HG02678 (cell line): ENCODE data around the gene KRTAP4-9.
"Not testable (repeated sequence)": the region's sequence is repeated elsewhere in the genome, so short reads cannot be mapped to it uniquely, and the experiment has no call there.

Experiments
- ATAC-seq: cut with Tn5 transposase; IDR thresholded peaks from one replicate; pipeline ENCODE4 v1.9.1; 2021; ENCODE audit warnings: mild to moderate bottlenecking, moderate library complexity; ENCODE audit not compliant: unreplicated experiment

Gene KRTAP4-9

DNA sequence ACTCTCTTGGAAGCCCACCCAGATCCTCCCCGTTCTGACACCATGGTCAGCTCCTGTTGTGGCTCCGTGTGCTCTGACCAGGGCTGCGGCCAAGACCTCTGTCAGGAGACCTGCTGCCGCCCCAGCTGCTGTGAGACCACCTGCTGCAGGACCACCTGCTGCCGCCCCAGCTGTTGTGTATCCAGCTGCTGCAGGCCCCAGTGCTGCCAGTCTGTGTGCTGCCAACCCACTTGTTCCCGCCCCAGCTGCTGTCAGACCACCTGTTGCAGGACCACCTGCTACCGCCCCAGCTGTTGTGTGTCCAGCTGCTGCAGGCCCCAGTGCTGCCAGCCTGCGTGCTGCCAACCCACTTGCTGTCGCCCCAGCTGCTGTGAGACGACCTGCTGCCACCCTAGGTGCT is at the start of gene KRTAP4-9:
Gene KRTAP4-9, plus strand, starts transcription at position 43 of the 400 bp plus-strand sequence. Its CDS starts 0 bp downstream, at position 43.
- ATAC-seq = not testable (repeated sequence)

DNA sequence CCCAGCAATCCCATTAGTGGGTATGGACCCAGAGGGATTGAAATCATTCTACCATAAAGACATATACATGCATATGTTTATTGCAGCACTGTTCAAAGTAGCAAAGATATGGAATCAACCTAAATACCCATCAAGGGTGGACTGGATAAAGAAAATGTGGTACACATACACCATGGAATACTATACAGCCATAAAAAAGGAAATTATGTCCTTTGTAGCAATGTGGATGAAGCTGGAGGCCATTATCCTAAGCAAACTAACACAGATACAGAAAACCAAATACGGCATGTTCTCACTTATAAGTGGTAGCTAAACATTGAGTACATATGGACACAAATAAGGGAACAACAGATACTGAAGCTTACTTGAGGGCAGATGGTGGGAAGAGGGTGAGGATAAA is 47.6 kb upstream of the KRTAP4-9 start:
- ATAC-seq = no peak

DNA sequence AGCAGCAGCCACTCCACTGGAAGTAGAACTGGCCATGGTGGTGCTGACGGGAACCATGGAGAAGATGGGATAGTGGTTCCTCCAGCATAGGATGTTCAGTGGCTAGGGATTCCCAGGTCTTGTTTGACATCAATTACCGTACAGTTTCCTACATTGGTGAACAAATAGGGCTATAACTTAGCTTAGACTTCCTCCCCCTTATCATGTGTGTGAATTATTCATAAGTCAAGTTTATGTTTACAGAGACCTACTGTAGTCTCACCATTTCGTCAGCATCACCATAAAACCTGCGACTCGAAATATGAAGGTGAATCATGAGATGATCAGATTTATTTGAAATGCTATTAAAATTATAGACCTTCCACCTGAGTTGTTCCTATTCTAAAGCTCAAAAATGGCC is 46.4 kb upstream of the KRTAP4-9 start:
- ATAC-seq = no peak

DNA sequence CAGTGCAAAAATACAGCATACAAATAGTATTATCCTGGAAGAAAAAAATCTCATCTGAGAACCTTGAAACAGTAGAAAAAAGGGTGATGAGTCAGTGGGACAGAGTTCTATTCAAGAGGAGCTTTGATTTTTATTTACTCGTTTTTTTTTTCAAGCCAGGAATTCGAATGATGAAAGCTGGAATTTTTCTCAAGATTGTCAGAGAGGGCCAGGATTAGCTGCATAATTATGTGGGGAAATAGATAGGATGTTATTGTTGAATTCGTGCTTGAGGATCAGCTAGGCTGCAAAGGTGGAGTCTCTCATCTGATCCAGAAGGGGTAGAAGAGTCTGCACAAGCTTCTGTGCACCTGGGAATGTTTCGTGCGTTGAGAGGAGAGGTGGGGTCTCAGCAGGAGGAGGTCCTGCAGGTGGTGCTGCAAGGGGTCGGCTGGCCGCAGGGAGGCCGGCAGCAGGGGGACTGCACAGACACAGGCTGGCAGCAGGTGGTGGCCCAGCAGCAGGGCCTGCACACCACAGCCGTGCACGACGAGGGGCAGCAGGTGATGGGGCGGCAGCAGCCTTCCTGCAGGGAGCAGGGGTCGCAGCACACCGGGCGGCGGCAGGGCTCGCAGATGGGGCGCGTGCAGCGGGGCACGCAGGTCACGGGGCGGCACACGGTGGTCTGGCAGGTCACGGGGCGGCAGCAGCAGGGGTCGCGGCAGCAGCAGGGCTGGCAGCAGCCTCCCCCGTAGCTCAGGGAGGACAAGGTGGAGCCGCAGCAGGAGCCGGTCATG is 45.7 kb upstream of the KRTAP4-9 start:
- ATAC-seq = not testable (repeated sequence)

DNA sequence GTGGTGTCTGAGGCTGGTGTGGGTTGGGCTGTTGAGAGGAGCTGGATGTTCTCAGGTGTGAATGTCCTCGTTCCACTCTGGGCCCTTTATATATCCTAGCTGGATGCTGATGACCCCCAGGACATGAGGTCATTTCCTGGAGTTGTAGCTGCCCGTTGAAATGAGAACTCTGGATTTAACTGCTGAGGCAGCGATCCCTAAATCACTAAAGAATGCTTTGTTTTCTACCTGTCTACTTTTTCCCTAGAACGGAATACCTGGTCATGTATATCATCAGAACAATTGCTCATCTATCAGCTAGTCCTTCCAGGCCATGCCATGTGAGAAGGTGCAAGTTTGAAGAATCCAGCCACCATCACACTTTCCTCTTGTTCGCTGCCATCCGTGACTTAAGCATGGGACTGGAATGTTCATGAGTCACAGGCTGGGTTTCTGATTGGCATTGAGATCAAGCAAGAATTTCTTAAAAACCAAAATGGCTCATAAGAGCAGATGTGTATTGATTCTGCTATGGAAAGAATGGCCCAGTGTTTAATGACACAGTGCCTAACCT is 45.1 kb upstream of the KRTAP4-9 start, which contains the start of gene KRTAP2-3:
Gene KRTAP2-3, minus strand, starts transcription at position 63 of the 553 bp plus-strand sequence. CDS start 64 bp downstream, outside the sequence.
- ATAC-seq = no peak

DNA sequence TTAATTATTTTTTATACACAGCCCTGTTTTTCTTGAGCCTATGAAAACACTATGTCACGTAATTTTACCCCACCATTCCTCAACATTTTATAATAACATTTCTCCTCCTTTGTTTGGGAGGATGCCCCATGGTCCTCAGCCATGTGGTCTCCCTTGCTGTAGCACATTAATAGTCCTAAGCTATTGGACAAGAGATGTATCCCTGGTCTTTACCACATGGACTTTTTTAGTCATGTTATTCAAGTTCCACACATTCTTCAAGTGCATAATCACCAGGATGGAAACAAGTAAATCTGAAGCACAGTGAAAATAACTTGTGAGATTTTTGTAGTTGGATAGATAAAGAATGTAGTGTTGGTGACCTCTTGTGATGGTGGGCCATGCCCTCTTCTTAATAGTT is 43.2 kb upstream of the KRTAP4-9 start:
- no peak for ATAC-seq

DNA sequence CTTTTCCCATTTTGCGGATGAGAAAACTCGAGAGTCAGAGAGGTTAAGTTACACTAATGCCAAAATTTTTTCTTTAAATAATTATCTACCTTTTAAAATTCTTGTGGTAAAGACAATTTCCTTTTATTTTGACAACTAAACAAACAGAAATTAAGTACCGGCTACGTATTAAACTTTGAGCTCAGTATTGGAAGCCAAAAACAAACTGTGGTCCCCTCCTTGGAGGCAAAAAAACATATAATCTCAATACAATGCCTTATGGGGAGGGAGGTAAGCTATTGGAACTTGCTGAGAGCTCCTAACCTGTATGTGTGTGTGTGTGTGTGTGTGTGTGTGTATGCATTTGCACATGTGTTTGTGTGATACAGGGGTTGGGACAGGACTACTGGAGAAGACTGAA is 41.7 kb upstream of the KRTAP4-9 start:
- ATAC-seq = no peak

DNA sequence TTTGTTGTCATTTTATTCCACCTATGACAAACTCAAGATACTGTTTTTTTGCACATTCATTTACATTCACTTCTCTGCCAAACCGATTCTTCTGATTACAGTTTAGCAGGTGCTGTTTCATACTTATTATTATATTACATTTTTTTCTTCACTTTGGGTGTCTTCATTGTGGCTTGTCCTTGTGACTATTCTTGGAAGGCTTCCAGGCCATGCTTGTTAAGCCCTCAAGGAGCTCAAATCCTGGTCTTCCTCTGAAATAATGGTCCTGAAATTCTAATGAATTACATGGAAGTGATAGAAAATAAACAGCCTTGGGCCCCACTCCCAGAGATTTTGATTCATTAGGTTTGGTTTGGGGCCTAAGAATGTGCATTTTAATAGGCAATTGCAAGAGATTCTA is 40.9 kb upstream of the KRTAP4-9 start:
- ATAC-seq = no peak

DNA sequence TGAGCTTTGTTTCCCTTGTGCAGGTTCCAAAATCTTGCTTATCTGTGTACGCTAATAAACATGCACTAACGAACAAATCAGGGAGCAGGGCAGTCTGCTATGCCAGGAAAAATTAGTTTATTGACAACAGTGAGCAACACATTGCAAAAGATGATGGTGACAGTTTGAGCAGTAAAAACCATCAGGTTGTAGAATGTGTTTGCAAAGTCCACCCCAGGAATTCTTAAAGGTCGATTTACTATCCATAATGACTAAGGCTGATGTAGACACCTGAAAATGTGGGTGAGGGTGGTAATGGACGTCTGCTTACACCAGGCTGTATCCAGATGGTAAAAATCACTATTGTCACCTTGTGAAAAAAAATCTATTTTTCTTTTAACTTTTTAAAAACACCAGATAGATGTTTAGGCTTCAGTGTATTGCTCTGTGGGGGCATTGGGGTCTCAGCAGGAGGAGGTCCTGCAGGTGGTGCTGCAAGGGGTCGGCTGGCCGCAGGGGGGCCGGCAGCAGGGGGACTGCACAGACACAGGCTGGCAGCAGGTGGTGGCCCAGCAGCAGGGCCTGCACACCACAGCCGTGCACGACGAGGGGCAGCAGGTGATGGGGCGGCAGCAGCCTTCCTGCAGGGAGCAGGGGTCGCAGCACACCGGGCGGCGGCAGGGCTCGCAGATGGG is 40.0 kb upstream of the KRTAP4-9 start:
- not testable (repeated sequence) for ATAC-seq

DNA sequence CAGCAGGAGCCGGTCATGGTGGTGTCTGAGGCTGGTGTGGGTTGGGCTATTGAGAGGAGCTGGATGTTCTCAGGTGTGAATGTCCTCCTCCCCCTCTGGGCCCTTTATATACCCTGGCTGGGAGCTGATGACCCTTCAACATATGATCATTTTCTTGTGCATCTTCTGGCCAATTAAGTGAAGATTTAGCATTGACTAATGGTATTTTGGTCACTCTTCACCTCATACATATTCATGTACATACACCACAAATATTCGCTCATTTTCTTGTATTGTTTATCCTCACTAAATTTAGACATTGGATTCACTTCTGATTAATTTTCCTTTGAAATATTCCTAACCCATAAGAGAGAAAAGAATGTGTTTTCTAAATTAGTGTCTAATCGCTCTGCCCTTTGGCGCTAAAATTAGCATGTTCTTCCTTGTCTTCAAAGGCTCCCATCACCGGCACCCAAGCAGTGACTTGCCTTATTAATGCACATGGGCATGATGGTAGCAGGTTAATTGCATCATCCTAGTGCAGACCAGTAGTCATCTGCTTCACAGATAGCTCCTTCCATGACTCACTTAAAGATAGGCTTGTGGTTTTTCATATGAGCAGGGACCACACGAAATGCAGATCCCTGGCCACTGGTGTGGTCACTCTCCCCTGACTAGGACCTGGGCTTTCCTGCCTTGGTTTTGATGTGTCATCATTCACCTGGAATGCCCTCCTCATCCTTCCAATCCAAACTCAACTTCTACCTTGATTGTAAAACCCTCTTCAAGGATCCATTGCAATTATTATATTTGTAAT is 39.2 kb upstream of the KRTAP4-9 start, which contains the start of gene KRTAP2-4:
Gene KRTAP2-4, minus strand, starts transcription at position 51 of the 796 bp plus-strand sequence. Its CDS starts 34 bp downstream, at position 17.
- ATAC-seq = no peak

DNA sequence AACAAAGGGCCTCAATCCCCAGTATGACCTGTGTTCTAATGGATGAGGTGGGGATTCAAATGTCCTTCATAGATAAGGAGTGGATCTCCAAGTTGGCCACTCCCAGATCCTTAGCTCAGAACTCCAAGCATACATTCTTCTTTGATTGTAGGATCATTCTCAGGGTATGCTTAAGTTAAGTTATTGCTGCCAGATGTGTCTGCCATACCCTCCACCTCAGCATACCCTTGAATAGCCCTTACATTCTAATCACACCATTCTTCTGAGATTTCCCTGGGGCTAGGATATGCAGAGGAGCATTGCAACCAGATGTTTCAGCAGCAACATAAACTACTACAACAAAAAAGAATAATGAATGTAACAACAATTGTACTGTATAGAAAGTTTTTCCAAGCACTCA is 37.9 kb upstream of the KRTAP4-9 start:
- no peak for ATAC-seq

DNA sequence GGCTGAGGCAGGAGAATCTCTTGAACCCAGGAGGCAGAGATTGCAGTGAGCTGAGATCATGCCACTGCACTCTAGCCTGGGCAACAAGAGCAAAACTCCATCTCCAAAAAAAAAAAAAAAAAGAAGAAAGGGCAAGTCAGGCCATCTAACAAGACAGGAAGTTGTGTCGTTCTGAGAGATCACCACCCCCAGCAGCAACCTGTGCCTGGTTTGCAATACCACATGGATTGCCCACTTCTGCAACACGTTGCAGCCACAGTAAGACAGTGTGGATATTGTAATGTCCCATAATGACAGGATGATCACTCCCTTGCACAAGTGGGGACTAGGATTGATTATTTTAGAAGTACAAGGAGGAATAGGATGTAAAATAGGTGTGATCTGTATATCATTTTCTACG is 36.2 kb upstream of the KRTAP4-9 start:
- ATAC-seq = no peak

DNA sequence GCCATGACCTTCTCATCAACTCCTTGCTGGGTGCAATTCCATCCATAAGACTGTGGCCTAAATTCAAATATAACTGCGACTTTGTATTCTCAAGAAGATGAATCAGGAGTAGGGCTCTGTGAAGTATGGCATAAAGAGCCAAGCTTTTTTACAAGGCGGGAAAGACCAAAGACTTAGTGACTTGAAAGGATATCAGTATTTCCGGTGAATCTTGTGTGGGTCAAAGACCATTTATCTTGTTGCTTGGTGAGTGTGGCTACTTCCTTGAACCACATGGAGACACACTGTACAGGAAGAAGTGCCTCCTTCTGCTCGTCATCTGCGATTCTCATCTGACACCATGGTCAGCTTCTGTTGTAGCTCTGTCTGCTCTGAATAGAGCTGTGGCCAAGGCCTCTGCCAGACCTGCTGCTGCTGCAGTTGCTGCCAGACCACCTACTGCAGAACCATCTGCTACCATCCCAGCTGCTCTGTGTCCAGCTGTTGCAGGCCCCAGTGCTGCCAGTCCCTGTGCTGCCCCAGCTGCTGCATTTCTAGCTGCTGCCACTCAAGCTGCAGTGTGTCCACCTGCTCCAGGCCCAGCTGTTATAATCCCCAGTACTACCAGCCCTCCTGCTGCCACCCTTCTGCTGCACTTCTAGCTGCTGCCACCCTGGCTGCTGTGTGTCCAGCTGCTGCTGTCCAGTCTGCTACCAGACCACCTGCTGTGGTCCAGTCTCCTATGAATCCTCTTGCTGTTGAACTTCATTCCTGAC is 33.4 kb upstream of the KRTAP4-9 start:
- no peak for ATAC-seq

DNA sequence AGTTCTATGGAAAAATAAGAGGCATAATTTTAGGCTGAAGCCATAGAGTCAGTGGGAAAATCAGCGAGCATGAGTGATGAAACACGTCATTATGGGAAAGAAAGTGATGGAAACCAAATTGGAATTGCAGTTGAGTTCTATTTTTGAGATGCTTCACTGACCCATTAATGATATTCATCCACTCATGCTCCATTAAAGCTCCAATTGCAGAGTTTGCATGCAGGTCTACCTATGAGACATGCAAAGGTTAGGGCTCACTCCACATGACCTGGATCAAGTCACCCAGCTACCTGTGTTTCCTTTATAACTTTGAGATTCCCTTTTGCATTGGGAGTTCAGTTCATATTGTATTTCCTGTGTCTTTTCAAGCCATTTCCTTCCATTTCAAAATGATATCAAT is 31.5 kb upstream of the KRTAP4-9 start:
- no peak for ATAC-seq

DNA sequence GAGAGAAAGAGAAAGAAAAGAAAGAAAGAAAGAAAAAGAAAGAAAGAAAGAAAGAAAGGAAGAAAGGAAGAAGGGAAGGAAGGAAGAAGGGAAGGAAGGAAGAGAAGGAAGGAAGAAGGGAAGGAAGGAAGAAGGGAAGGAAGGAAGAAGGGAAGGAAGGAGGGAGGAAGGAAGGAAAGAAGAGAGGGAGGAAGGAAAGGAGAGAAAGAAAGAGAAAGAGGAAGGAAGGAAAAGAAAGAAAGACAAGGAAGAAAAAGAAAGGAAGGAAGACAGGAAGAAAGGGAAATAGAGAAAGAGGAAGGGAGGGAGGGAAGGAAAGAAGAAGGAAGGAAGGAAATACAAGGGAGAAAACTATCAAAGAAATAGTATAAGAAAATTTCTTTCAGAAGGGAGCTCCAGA is 28.4 kb upstream of the KRTAP4-9 start:
- ATAC-seq = no peak

DNA sequence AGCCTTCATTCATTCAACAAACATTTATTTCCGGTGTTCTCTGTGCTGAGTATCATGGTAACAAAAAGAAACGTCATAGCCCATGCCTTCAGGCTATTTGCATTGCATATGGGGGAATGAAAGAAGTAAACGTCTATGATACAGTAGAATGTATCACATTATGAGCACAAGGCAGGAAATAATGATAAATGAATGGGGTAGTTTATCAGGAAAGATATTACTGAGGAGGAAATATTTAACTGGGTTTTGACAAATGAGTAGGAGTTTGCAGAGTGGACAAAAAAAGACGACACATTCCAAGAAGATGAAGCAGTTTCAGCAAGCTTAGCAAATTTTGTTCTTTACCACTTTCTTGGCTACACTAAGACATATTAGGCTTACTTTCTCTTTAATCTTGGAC is 22.6 kb upstream of the KRTAP4-9 start:
- ATAC-seq = no peak

DNA sequence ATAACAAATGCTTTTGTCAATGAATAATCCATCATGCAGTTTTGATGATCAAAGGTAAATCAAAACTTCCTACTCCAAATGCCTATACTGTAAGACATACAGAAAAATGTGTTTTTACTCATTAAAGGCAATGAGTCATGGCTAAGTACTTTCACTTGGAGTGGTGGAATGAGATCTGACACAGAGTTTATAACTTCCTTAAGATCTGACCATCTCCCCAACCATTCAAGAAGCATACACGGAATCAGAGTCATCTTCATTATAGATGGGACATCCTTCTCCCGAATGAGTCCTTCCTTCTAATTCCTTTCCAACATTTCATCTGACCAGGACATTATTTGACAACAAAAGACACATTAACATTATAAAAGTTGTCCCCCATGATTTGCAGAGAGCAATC is 21.8 kb upstream of the KRTAP4-9 start:
- ATAC-seq = not testable (repeated sequence)

DNA sequence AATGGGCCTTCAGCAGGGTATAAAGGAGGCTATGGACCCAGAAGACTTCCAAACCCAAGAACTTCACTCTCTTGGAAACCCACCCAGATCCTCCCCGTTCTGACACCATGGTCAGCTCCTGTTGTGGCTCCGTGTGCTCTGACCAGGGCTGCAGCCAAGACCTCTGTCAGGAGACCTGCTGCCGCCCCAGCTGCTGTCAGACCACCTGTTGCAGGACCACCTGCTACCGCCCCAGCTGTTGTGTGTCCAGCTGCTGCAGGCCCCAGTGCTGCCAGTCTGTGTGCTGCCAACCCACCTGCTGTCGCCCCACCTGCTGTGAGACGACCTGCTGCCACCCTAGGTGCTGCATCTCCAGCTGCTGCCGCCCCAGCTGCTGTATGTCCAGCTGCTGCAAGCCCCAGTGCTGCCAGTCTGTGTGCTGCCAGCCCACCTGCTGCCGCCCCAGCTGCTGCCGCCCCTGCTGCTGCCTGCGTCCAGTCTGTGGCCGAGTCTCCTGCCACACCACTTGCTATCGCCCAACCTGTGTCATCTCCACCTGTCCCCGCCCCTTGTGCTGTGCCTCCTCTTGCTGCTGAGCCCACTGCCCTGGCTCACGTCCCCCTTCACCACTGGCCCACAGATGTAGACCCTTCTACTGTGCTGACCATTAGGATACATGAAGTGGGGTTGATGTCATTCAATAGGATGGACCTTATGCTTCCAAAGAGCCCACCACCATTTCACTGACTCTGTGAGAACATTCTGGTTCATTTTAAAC is 20.9 kb upstream of the KRTAP4-9 start, which contains the start of gene KRTAP4-7:
Gene KRTAP4-7, plus strand, starts transcription at position 51 of the 757 bp plus-strand sequence. Its CDS starts 57 bp downstream, at position 108.
- ATAC-seq = not testable (repeated sequence)

DNA sequence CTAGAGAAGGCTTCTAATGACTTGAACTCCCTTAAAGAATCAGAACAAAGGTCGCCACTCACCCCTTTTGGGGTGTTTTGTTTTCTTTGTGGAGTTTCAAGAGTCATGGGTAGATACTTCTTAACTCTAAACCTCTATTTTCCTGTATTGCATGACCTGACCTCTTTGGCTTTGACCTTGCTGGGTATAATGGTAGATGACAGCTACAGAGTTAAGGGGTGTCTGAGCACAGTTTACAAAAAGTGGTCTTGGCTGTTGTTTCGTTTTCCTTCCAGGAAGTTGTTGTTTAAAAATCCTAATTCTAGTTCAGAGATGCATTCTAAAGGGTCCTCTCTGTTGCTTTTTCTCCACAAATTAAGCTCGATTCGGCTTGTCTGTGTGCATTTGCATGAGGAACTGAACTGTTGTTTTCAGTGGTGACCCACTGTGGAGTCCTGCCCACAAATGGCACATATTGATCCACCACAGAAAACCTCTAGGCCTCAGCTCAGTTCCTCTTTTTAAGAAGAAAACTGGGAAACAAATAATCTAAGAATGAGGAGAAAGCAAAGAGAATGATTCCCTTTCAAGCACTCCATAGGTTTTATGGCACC is 16.3 kb upstream of the KRTAP4-9 start:
- ATAC-seq = not testable (repeated sequence)
